KMS-11 (cell line): Measurements from ENCODE around the gene POLDIP2.

Source experiments
- H2AFZ ChIP-seq: fragments of 200-600 bp; sonication (generic); 2 replicates; pipeline ENCODE4 v1.6.1; 2016; ENCODE audit warnings: antibody characterized with exemption, mixed run types, low read depth
- H3K27ac ChIP-seq: fragments of 200-600 bp; sonication (generic); 2 replicates; pipeline ENCODE4 v1.6.1; 2016; ENCODE audit warnings: mild to moderate bottlenecking, mixed run types
- H3K27me3 ChIP-seq: fragments of 200-600 bp; sonication (generic); 2 replicates; pipeline ENCODE4 v1.6.1; 2017; ENCODE audit warnings: mild to moderate bottlenecking, low read depth, mixed run types, moderate library complexity; ENCODE audit not compliant: insufficient read depth
- H3K36me3 ChIP-seq: fragments of 200-600 bp; sonication (generic); 2 replicates; pipeline ENCODE4 v1.6.1; 2017; ENCODE audit warnings: mild to moderate bottlenecking, mixed run types; ENCODE audit not compliant: insufficient read depth
- H3K4me1 ChIP-seq: fragments of 200-600 bp; sonication (generic); 2 replicates; pipeline ENCODE4 v1.6.1; 2016; ENCODE audit warnings: mild to moderate bottlenecking, low read depth, mixed run types; ENCODE audit not compliant: poor library complexity, severe bottlenecking
- H3K4me2 ChIP-seq: fragments of 200-600 bp; sonication (generic); 2 replicates; pipeline ENCODE4 v1.7.0; 2016; ENCODE audit warnings: mild to moderate bottlenecking, mixed run types
- H3K4me3 ChIP-seq: fragments of 200-600 bp; sonication (generic); IDR thresholded peaks from 2 replicates; pipeline ENCODE4 v1.6.1; 2017; ENCODE audit warnings: low read depth, low read length, mixed read lengths; ENCODE audit not compliant: insufficient read depth
- H3K79me2 ChIP-seq: fragments of 200-600 bp; sonication (generic); 2 replicates; pipeline ENCODE4 v1.6.1; 2016; ENCODE audit warnings: low read depth, mixed run types; ENCODE audit not compliant: insufficient read depth
- H3K9ac ChIP-seq: fragments of 200-600 bp; sonication (generic); 2 replicates; pipeline ENCODE4 v1.6.1; 2016; ENCODE audit warnings: mild to moderate bottlenecking, mixed run types
- H4K20me1 ChIP-seq: fragments of 200-600 bp; sonication (generic); 2 replicates; pipeline ENCODE4 v1.6.1; 2016; ENCODE audit warnings: mild to moderate bottlenecking, mixed run types; ENCODE audit not compliant: insufficient read depth
- CTCF ChIP-seq: fragments of 200-600 bp; sonication (generic); conservative IDR thresholded peaks from 2 replicates; pipeline ENCODE4 v1.6.1; 2017; ENCODE audit warnings: low read depth, mild to moderate bottlenecking, antibody characterized with exemption, low read length, moderate library complexity, mixed read lengths

The POLDIP2 gene

GRCh38 chr17:28402224-28402630 is 44.9 kb upstream of the POLDIP2 start:
- H4K20me1 ChIP-seq: no peaks in the 10 kb centered on the region
- no peaks in the 10 kb centered on the region for H3K27me3 ChIP-seq
- no peaks in the 10 kb centered on the region for H3K36me3 ChIP-seq

GRCh38 chr17:28399808-28400207 is 42.5 kb upstream of the POLDIP2 start:
- Histone ChIP-seq H3K4me1 (no peaks in the 10 kb centered on the region), H3K9ac (no peak overlapping the region), H3K36me3 (no peaks in the 10 kb centered on the region), H3K27me3 (no peaks in the 10 kb centered on the region), H4K20me1 (no peaks in the 10 kb centered on the region), H3K4me3 (no peak overlapping the region), H2AFZ (no peak overlapping the region), H3K79me2 (no peaks in the 10 kb centered on the region), H3K27ac (no peak overlapping the region), H3K4me2 (no peak overlapping the region)
- no peak for TF ChIP-seq CTCF

More at GRCh38 chr17:28402224-28402630, 44.9 kb upstream of the POLDIP2 start:
- Histone ChIP-seq H2AFZ (no peak overlapping the region), H3K4me2 (no peak overlapping the region), H3K4me3 (no peak overlapping the region), H3K4me1 (no peaks in the 10 kb centered on the region), H3K79me2 (no peaks in the 10 kb centered on the region), H3K9ac (no peak overlapping the region), H3K27ac (no peak overlapping the region)
- TF ChIP-seq CTCF: no peak

GRCh38 chr17:28398280-28398981 is 41.1 kb upstream of the POLDIP2 start:
- no peak overlapping the region for H2AFZ ChIP-seq
- no peak overlapping the region for H3K4me2 ChIP-seq
- no peaks in the 10 kb centered on the region for H3K79me2 ChIP-seq
- no peaks in the 10 kb centered on the region for H3K27me3 ChIP-seq
- no peaks in the 10 kb centered on the region for H3K36me3 ChIP-seq
- H3K9ac ChIP-seq: no peak overlapping the region
- no peak for TF ChIP-seq CTCF
- H4K20me1 ChIP-seq: no peaks in the 10 kb centered on the region
- H3K4me1 ChIP-seq: no peaks in the 10 kb centered on the region
- no peak overlapping the region for H3K4me3 ChIP-seq
- H3K27ac ChIP-seq: no peak overlapping the region

- no peak for TF ChIP-seq CTCF
- Histone ChIP-seq H3K36me3 (no peaks in the 10 kb centered on the region), H3K4me3 (no peak overlapping the region), H3K27ac (no peak overlapping the region), H2AFZ (no peak overlapping the region), H3K9ac (no peak overlapping the region), H3K4me1 (no peaks in the 10 kb centered on the region), H3K4me2 (no peak overlapping the region), H4K20me1 (no peaks in the 10 kb centered on the region), H3K79me2 (no peaks in the 10 kb centered on the region), H3K27me3 (no peaks in the 10 kb centered on the region)
Observed at GRCh38 chr17:28397687-28398279, 40.5 kb upstream of the POLDIP2 start.
